Measurements from ENCODE around the gene PPM1L. TPM values are rescaled to one million over a fixed set of nuclear protein-coding genes. Genes with fewer than 3 reads are reported as not detected.

Gene PPM1L
- total RNA-seq, 1 donor, result 2.5 TPM

DNA sequence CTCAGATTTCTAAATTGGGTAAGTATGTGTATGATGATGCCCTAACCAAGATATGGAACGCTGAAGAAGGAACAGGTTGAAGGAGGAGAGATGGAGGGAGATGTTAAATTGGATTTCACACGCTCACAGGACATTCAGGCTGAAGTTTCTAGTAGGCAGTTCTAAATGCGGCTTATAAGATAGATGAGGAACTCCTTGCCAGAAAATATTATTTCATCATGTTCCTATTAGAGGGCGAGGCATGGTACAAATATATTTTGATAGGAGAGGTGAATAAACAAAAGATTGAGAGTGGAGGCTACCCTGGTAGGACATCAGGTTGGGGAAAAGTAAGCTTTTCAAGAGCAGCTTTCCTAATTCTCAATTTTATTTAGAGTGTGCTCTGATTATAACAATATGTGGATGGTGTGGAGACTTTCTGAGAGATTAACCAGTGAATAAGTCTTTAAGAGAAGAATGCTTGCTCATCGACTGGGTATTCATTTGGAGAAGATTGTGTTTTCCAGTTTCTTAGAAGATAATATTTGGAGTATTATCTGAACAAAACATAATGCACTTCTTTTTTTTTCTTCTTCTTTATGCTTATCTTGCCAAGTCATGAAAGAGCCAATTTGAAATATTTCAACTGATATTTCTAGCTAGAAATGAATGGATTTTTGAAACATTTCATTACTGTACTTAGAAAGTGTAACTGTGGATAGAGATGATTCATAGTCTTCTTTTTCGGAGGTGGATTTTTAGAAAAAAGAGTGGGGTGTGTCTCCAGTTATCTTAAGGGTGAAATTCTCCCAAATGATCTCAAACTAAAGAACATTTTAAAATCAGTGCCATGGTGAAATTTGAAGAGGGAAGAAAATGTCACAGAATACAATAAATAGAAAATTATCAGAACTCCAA lies 260.6 kb downstream of the PPM1L start:
- peak; percentile 58 for DNase-seq (ENCODE audit: low read depth)
- no peak overlapping the region for H3K4me3 ChIP-seq (ENCODE audit: low read depth, low read length)
- TF ChIP-seq, protein P1, sequence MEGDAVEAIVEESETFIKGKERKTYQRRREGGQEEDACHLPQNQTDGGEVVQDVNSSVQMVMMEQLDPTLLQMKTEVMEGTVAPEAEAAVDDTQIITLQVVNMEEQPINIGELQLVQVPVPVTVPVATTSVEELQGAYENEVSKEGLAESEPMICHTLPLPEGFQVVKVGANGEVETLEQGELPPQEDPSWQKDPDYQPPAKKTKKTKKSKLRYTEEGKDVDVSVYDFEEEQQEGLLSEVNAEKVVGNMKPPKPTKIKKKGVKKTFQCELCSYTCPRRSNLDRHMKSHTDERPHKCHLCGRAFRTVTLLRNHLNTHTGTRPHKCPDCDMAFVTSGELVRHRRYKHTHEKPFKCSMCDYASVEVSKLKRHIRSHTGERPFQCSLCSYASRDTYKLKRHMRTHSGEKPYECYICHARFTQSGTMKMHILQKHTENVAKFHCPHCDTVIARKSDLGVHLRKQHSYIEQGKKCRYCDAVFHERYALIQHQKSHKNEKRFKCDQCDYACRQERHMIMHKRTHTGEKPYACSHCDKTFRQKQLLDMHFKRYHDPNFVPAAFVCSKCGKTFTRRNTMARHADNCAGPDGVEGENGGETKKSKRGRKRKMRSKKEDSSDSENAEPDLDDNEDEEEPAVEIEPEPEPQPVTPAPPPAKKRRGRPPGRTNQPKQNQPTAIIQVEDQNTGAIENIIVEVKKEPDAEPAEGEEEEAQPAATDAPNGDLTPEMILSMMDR (IDR thresholded peaks at IDR 0.05; ENCODE audit: insufficient read depth, low read length), result no peak

DNA sequence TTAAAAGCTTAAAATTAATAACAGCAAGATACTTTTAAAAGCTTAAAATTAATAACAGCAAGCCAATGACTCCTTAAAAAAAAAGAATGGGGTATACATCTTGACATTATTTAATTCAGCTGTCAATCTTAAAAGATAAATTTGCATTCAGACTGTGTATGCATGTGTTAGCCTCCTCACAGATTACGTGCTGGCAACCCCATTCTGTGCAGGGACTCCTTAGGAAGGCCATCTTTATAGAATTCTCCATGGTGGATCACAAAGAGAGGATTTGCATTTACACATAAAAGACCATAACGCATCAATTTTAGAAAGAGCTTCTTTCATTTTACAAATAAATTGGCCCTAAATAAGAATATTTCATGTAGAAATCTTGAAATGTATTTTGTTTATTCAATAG lies 261.9 kb downstream of the PPM1L start:
- no peak overlapping the region for H3K4me3 ChIP-seq (ENCODE audit: low read depth, low read length)
- TF ChIP-seq, protein P1 (IDR thresholded peaks at IDR 0.05; ENCODE audit: insufficient read depth, low read length), result no peak
- DNase-seq (ENCODE audit: low read depth), result no peak

DNA sequence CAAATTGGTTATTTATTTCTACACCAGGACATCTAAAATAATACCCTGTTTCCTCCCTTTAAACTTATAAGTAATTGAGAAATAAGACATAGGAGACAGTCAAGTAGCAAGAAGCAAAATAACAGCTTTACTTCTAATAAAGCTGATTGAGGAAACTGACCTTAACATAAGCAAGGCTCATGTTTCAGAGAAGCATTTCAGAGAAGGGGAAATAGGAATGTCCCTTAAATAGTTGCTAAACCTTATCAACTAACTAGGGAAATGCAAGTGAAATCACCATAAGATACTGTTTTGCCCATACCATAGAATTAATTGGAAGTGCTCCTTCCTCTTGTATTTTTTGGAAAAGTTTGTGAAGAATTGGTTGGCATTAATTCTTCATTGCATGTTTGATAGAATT lies 264.2 kb downstream of the PPM1L start:
- H3K4me3 ChIP-seq (ENCODE audit: low read depth, low read length), result no peak overlapping the region
- TF ChIP-seq, protein P1 (IDR thresholded peaks at IDR 0.05; ENCODE audit: insufficient read depth, low read length), result no peak
- DNase-seq (ENCODE audit: low read depth), result no peak

DNA sequence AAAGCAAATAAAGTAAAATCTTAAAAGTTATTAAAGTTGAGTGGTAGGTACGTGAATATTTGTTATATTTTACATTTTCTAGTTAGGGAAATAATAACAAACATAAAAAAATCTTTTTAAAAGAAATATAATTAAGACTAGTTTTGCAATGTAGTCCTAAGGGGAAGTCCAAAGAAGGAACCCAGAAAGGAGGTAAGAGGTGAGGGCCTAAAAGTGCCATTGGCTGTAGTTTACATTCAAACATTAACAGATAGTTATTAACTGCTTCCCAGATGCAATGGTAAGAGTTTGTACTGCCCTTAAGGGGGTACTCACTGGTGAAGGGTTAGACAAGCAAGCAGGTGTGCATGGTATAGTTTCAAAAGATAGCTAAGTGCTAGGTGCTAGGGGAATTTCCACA lies 269.9 kb downstream of the PPM1L start:
- no peak for DNase-seq (ENCODE audit: low read depth)
- TF ChIP-seq, protein P1 (IDR thresholded peaks at IDR 0.05; ENCODE audit: insufficient read depth, low read length), result no peak
- H3K4me3 ChIP-seq (ENCODE audit: low read depth, low read length), result no peak overlapping the region

GRCh38 chr3:161026612-161027510 lies 270.8 kb downstream of the PPM1L start:
- TF ChIP-seq, protein P1 (IDR thresholded peaks at IDR 0.05; ENCODE audit: insufficient read depth, low read length), result no peak
- no peak overlapping the region for H3K4me3 ChIP-seq (ENCODE audit: low read depth, low read length)
- DNase-seq (ENCODE audit: low read depth), result no peak

DNA sequence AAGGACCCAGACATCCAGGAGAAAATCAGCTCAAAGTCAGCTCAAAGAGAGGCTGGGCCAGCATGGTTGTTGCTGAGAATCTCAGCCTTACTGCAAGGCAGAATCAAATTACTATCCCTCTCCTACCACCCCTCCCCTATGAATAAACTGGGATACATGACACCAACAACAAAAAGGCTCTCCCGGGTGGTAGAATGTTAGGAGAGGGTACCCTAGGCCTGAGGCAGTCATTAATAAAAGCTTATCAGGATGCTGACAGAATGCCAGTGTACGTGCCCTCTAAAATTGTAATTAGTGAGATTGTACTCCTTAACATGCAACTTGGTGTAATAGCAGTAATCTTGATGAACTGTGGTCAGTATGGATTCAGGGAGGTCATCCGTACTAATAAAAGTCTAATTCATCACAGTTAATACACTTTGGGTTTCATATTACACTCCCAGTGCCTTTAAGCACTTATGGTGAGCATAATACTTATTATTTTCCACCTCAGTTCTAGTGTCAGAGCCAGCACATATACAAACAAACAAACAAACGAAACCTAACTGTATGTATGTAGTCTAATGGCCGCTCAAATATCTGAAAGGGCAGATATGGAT lies 272.6 kb downstream of the PPM1L start:
- TF ChIP-seq, protein P1 (IDR thresholded peaks at IDR 0.05; ENCODE audit: insufficient read depth, low read length), result no peak
- H3K4me3 ChIP-seq (ENCODE audit: low read depth, low read length), result no peak overlapping the region
- no peak for DNase-seq (ENCODE audit: low read depth)
